ENCODE results near the gene DNAJC16. TPM values are rescaled to one million over a fixed set of nuclear protein-coding genes. Genes with fewer than 3 reads are reported as not detected.

DNAJC16 gene
- total and polyA plus RNA-seq, 2 of the 13 experiments (the other 11 are each of a cell fraction or from before 2014, with no cell fraction given): 11.4 to 15.4 TPM

GRCh38 chr1:15617173-15618076 lies 90.8 kb downstream of the DNAJC16 start, which contains the start of gene DDI2 (continued):
- no peak for TF ChIP-seq U2AF2 (IDR thresholded peaks at IDR 0.05; ENCODE audit: low read depth, low read length)
- TF ChIP-seq ZMAT3 (CRISPR knock-in tag; conservative IDR thresholded peaks at IDR 0.05): peak; percentile 76; the same call in 1 of the 2 replicates
- peak; percentile 49; the same call in 1 of the 2 replicates for TF ChIP-seq ATF3 (CRISPR knock-in tag; IDR thresholded peaks at IDR 0.05)
- TF ChIP-seq TOPORS (CRISPR knock-in tag; IDR thresholded peaks at IDR 0.05): 0 out of 2 replicates have a peak, but pooled peaks have one; percentile 55
- 0 out of 2 replicates have a peak, but pooled peaks have one; percentile 10 for TF ChIP-seq GATA4 (IDR thresholded peaks at IDR 0.05; ENCODE audit: borderline replicate concordance, low read depth)
- 0 out of 2 replicates have a peak, but pooled peaks have one; percentile 26 for TF ChIP-seq PHF21A (CRISPR knock-in tag; IDR thresholded peaks at IDR 0.05)
- TF ChIP-seq MEIS2 (CRISPR knock-in tag; IDR thresholded peaks at IDR 0.05): peak; percentile 93
- 0 out of 2 replicates have a peak, but pooled peaks have one; percentile 37 for TF ChIP-seq SMAD1 (CRISPR knock-in tag; IDR thresholded peaks at IDR 0.05; ENCODE audit: borderline replicate concordance, low read depth)
- TF ChIP-seq ZNF552 (CRISPR knock-in tag; IDR thresholded peaks at IDR 0.05; ENCODE audit: borderline replicate concordance): no peak
- TF ChIP-seq KDM5A (IDR thresholded peaks at IDR 0.05; ENCODE audit: borderline replicate concordance, low read length): no peak; the same call in 1 of the 2 replicates
- peak; percentile 34; the same call in 1 of the 2 replicates for TF ChIP-seq HDAC1 (CRISPR knock-in tag; IDR thresholded peaks at IDR 0.05)
- TF ChIP-seq HES4 (CRISPR knock-in tag; IDR thresholded peaks at IDR 0.05; ENCODE audit: borderline replicate concordance): peak; percentile 74
- 0 out of 2 replicates have a peak, but pooled peaks have one; percentile 24 for TF ChIP-seq THAP9 (CRISPR knock-in tag; IDR thresholded peaks at IDR 0.05; ENCODE audit: borderline replicate concordance)
- TF ChIP-seq KAT8 (CRISPR knock-in tag; IDR thresholded peaks at IDR 0.05): 0 out of 2 replicates have a peak, but pooled peaks have one; percentile 14
- TF ChIP-seq TEAD3 (CRISPR knock-in tag; optimal IDR thresholded peaks at IDR 0.05; ENCODE audit: borderline replicate concordance): no peak
- TF ChIP-seq ZNF652 (CRISPR knock-in tag; IDR thresholded peaks at IDR 0.05; ENCODE audit: borderline replicate concordance, low read depth): no peak
- TF ChIP-seq FOXM1 (CRISPR knock-in tag; IDR thresholded peaks at IDR 0.05): peak; percentile 6; the same call in 1 of the 2 replicates
- peak; percentile 76; the same call in 1 of the 2 replicates for TF ChIP-seq ZNF333 (CRISPR knock-in tag; IDR thresholded peaks at IDR 0.05; ENCODE audit: borderline replicate concordance)
- no peak for TF ChIP-seq HMG20B (CRISPR knock-in tag; conservative IDR thresholded peaks at IDR 0.05)
- TF ChIP-seq ZNF710 (CRISPR knock-in tag; IDR thresholded peaks at IDR 0.05; ENCODE audit: borderline replicate concordance): 0 out of 2 replicates have a peak, but pooled peaks have one; percentile 20
- peak; percentile 86; the same call in 1 of the 2 replicates for TF ChIP-seq ZNF891 (CRISPR knock-in tag; IDR thresholded peaks at IDR 0.05)
- no peak for TF ChIP-seq SYNCRIP (IDR thresholded peaks at IDR 0.05; ENCODE audit: insufficient read depth, low read depth, low read length)
- peak; percentile 94 for TF ChIP-seq SAFB2 (CRISPR knock-in tag; IDR thresholded peaks at IDR 0.05; ENCODE audit: borderline replicate concordance, low read depth)

Measured in HepG2 (cell line).